ENCODE data around the gene KCNK15.

The KCNK15 gene

GRCh38 chr20:44799691-44800090 lies 54.0 kb downstream of the KCNK15 start:
- no peak overlapping the region for H3K27ac ChIP-seq (ENCODE audit: low read length)
- no peaks in the 10 kb centered on the region for H3K36me3 ChIP-seq (ENCODE audit: control insufficient read depth in 1 of 2, insufficient read depth in 2 of 2, low read length in 2 of 2)
- H3K9me3 ChIP-seq (ENCODE audit: control insufficient read depth in 1 of 2, low read length in 2 of 2), result no peaks in the 10 kb centered on the region
- H3K4me3 ChIP-seq (ENCODE audit: low read depth in 1 of 2, low read length in 2 of 2), result no peak overlapping the region
- H3K4me1 ChIP-seq (ENCODE audit: control insufficient read depth in 1 of 2, insufficient read depth in 2 of 2, low read length in 2 of 2), result peaks cover 0 to 3% of the 10 kb centered on the region in 2 donors
- no peaks in the 10 kb centered on the region for H3K27me3 ChIP-seq (ENCODE audit: low read depth, low read length)

GRCh38 chr20:44800391-44801046 lies 54.9 kb downstream of the KCNK15 start:
- no peaks in the 10 kb centered on the region for H3K36me3 ChIP-seq (ENCODE audit: control insufficient read depth in 1 of 2, insufficient read depth in 2 of 2, low read length in 2 of 2)
- H3K4me3 ChIP-seq (ENCODE audit: low read depth in 1 of 2, low read length in 2 of 2), result no peak overlapping the region
- H3K9me3 ChIP-seq (ENCODE audit: control insufficient read depth in 1 of 2, low read length in 2 of 2), result no peaks in the 10 kb centered on the region
- H3K27ac ChIP-seq (ENCODE audit: low read length), result no peak overlapping the region
- peaks cover 4% of the 10 kb centered on the region for H3K27me3 ChIP-seq (ENCODE audit: low read depth, low read length)
- H3K4me1 ChIP-seq (ENCODE audit: control insufficient read depth in 1 of 2, insufficient read depth in 2 of 2, low read length in 2 of 2), result peaks cover 0 to 3% of the 10 kb centered on the region in 2 donors

Data from muscle layer of duodenum (tissue), 2 donors.